GM12872 (cell line): ENCODE data around the gene MLPH.

Experiments used
- CTCF ChIP-seq: IDR thresholded peaks from 3 replicates; pipeline ENCODE4 v1.5.1; 2011; ENCODE audit warnings: low read depth, mild to moderate bottlenecking, low read length, moderate library complexity; ENCODE audit not compliant: insufficient read depth

The MLPH gene

DNA sequence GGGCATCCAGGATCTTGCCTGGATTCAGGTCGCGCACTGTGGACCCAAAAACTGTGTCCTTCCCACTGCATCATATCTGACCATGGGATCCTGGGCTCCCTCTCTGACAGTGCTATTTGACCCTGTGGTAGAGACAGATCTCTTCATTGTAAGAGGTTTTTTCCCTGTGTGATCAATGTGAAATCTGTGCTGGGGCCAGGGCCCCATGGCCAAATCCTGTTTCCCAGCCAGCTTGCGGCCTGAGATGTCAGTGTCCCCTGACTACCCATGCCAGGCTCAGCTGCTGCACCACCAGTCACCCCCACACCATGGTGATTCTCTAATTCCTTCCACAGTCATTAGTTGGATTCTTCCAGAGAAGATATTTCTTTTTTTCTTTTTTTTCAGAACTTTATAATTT is 82.8 kb downstream of the MLPH start:
- TF ChIP-seq CTCF = no peak

DNA sequence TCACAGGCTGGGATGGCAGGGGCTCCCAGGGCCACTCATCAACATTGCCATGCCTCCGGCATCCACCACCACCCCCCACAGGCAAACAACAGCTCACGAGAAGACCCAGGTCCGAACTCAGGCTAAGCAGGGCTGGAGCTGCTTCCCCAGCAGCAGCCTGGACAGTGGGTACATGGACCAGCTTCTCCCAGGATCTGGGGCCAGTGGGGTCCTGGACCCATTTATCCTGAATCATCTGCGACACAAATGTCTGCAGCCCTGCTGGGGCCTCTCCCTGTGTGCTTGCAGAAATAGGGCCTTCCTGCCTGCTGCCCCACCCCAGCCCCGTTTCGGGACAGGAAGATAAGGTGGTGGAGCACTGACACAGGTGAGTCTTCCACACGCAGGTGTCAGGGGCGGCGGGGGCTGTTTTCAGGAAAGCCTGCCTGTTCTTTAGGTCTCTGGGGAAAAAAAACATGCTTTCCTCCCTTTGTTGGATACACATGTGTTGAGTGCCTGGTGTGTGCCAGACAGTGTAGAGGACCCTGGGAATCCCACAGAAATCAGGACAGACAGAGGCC is 83.8 kb downstream of the MLPH start:
- no peak for TF ChIP-seq CTCF

GRCh38 chr2:237571551-237571950 is 84.5 kb downstream of the MLPH start:
- TF ChIP-seq CTCF = no peak

- peak; percentile 89 for TF ChIP-seq CTCF
These were observed 85.1 kb downstream of the MLPH start for GRCh38 chr2:237572021-237572741.

GRCh38 chr2:237572742-237573101 is 85.7 kb downstream of the MLPH start:
- no peak for TF ChIP-seq CTCF

GRCh38 chr2:237573721-237574415 is 86.8 kb downstream of the MLPH start:
- no peak for TF ChIP-seq CTCF

DNA sequence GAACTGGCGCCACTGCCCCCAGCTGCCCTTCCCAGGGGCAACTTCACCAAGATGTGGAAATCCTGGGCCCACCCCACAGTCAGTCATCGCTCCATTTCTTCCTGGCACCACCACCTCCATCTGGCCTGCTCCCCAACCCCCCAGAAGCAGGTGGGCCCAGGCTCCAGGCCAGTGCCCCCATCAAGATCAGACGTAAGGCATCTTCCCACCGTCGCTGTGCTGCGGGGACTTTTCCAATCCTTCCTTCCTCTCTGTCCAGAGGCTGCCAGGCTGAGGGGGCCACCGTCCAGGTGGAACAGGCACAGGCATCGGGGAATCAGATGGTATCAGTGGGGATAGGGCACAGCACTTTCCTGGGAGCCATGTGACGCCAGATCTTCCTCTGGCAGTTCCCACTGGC is 87.4 kb downstream of the MLPH start:
- TF ChIP-seq CTCF = no peak
